Measurements from ENCODE around the gene CCDC12.

The CCDC12 gene

DNA sequence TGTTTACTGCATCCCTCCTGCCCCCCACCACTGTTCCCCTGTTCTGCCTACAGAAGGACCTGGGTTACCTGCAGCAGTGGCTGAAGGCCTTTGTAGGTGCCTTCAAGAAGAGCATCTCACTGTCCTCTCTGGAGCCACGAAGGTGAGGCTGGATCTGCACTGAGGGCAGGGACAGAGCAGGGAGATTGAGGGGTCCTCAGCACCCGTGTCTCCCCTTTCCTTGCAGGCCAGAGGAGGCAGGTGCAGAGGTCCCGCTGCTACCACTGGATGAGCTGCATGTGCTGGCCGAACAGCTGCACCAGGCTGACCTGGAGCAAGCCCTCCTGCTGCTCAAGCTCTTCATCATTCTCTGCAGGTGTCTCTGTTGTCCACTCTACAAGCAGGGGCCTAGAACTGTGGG, 12.1 kb upstream of the CCDC12 start:
- no peak overlapping the region for H3K27ac ChIP-seq
- TF ChIP-seq, protein P1, sequence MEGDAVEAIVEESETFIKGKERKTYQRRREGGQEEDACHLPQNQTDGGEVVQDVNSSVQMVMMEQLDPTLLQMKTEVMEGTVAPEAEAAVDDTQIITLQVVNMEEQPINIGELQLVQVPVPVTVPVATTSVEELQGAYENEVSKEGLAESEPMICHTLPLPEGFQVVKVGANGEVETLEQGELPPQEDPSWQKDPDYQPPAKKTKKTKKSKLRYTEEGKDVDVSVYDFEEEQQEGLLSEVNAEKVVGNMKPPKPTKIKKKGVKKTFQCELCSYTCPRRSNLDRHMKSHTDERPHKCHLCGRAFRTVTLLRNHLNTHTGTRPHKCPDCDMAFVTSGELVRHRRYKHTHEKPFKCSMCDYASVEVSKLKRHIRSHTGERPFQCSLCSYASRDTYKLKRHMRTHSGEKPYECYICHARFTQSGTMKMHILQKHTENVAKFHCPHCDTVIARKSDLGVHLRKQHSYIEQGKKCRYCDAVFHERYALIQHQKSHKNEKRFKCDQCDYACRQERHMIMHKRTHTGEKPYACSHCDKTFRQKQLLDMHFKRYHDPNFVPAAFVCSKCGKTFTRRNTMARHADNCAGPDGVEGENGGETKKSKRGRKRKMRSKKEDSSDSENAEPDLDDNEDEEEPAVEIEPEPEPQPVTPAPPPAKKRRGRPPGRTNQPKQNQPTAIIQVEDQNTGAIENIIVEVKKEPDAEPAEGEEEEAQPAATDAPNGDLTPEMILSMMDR (IDR thresholded peaks at IDR 0.05), result no peak
- no peak for TF ChIP-seq ZFX (IDR thresholded peaks at IDR 0.05; ENCODE audit: borderline replicate concordance)

DNA sequence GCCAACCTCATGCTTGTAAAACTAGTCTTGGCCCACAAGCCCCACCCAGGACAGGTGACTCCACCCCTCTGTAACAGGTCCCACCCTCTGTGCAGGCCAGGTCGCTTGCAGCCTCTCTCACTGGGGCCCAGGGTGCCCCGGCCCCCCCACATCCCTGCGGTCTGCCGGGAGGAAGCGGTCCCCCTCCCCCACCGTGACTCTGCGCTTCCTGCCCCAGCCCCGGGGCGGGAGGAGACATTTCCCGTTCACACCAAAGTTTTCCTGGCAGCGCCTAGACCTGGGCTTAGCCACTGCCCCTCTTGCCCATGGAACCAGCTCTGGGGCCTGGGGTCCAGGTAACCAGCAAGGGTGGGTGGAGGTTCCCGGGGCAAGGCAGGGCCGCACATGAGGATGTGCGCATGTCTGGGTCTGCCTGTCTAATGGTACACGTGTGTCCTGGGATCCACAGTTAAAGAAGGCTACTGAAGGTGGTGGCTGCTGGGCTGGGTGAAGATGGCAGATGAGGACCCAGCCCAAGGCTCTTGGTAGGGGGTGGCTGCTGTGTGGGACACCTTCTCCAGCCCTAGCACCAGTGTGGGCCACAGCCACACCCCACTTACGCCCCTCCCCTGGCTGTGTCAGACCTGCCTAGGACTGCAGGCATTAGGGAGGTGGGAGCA, 11.3 kb upstream of the CCDC12 start:
- no peak for TF ChIP-seq ZFX (IDR thresholded peaks at IDR 0.05; ENCODE audit: borderline replicate concordance)
- TF ChIP-seq, protein P1 (IDR thresholded peaks at IDR 0.05), result no peak

DNA sequence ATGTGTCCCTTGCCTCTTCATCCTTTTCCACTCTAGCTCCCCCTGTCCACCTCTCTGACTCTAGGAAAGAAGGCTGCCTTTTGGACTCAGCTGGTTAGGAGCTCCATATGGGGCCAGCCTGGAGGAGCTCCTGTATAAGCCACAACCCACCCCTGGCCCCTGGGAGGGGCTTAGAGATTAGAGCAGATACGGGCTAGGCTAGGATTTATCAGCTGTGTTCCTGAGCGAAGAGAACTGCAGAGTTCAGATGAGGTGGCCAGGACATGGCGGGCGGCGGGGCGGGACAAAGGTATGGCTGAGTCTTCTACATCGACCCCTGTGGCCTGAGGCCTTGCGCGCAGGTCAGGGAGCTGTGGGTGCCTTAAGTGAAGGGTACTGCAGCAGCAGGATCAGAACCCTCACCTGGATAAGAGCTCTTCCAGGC, 10.8 kb upstream of the CCDC12 start:
- TF ChIP-seq ZFX (IDR thresholded peaks at IDR 0.05; ENCODE audit: borderline replicate concordance), result no peak
- TF ChIP-seq, protein P1 (IDR thresholded peaks at IDR 0.05), result no peak
- peak overlapping the region; percentile 51 for H3K27ac ChIP-seq

More for the DNA sequence above, 11.3 kb upstream of the CCDC12 start:
- peak overlapping the region; percentile 51 for H3K27ac ChIP-seq

DNA sequence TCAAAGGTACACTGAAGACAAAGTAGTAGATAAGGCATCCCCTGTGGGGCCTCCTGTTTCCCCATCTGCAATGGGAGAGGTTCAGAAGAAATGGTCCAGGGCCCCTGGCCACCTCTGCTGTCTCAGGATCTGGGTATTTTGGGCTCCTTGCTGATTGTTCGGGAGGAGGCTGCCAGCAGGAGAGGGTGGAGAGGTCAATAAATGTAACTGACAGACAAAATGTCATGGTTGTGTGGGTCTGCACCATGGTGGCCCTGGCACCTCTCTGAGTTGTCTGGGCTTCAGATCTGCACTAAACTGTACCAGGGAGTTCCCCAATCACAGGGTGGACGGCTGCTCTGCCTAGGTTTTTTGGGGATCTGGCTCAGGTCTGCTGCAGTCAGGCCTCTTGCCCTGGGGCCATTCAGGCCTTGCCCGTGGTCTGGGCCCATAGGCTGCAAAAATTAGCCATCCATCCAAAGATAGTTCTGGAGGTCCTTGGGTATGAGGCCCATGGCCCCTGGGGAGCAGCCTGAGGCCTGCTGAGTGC, 10.3 kb upstream of the CCDC12 start:
- peak overlapping the region; percentile 51 for H3K27ac ChIP-seq
- TF ChIP-seq ZFX (IDR thresholded peaks at IDR 0.05; ENCODE audit: borderline replicate concordance), result no peak
- TF ChIP-seq, protein P1 (IDR thresholded peaks at IDR 0.05), result no peak

DNA sequence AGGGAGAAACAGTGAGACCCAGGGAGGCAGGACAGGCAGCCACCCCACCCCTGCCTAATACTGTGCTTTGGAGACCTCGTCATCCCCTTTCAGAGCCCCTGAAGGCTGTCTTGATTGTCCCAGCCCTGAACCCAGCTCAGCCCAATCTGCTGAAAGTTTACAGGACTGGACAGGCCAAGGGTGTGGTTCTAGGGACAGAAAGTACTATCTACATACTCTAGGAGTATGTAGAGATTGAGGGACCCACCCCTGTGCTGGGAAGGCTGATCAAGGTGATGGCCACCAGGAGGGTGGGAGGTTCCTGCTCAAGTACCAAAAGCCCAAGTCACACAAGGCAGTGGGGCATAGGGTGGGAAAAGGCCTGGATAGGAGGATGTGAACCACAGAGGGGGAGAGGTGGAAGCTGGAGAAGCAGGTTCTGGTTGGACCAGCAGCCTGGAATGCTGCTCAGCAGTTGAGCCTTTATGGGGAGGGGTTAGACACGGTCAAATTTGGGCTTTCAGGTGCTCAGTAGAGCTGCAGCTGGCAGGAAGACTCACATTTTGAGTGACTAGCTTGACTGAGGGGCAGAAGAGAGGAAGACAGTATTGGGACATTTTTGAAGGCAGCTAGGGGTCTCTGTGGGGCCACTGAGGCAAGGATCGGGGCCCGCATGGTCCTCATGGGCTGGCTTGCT, 9.6 kb upstream of the CCDC12 start:
- no peak overlapping the region for H3K27ac ChIP-seq
- TF ChIP-seq, protein P1 (IDR thresholded peaks at IDR 0.05), result no peak
- no peak for TF ChIP-seq ZFX (IDR thresholded peaks at IDR 0.05; ENCODE audit: borderline replicate concordance)

DNA sequence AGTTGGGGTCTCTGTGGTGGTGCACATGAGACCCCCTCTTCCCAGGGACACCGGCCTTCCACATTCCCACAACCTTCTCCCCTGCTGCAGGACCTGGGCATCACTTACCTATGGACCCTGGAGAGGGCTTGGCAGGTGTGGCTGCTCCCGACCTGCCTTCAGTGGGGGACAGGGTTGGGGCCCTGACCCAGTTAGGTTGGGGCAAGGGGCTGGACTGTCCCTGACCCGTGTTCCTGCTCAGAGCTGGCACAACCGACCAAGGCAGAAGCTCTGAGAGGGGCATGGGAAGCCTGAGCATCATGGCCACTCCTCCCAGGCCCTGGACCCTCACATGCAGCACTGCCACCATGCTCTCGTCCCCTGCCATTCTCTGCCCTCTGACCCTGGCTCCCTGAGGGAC, 9.0 kb upstream of the CCDC12 start:
- H3K27ac ChIP-seq, result no peak overlapping the region
- no peak for TF ChIP-seq ZFX (IDR thresholded peaks at IDR 0.05; ENCODE audit: borderline replicate concordance)
- TF ChIP-seq, protein P1 (IDR thresholded peaks at IDR 0.05), result no peak
